Parathyroid adenoma (tissue), 2 donors: ENCODE data around the gene ZNF567.

Experiments used
- H2AFZ ChIP-seq: fragments of 300-600 bp; sonication (generic); one replicate; pipeline ENCODE4 v1.7.0; 2017; ENCODE audit warnings: antibody characterized with exemption, mild to moderate bottlenecking
- H3K27ac ChIP-seq: fragments of 300-600 bp; sonication (generic); one replicate; pipeline ENCODE4 v1.7.0; 2017
- H3K27me3 ChIP-seq: fragments of 300-600 bp; sonication (generic); one replicate; pipeline ENCODE4 v1.7.0; 2017; ENCODE audit warnings: low read length; ENCODE audit not compliant: control insufficient read depth, insufficient read depth
- H3K36me3 ChIP-seq: fragments of 300-600 bp; sonication (generic); one replicate; pipeline ENCODE4 v1.7.0; 2017; ENCODE audit warnings: low read length; ENCODE audit not compliant: control insufficient read depth, insufficient read depth
- H3K4me1 ChIP-seq: fragments of 300-600 bp; sonication (generic); one replicate; pipeline ENCODE4 v1.7.0; 2017; ENCODE audit warnings: control low read depth
- H3K4me2 ChIP-seq: fragments of 300-600 bp; sonication (generic); one replicate; pipeline ENCODE4 v1.7.0; 2017; ENCODE audit warnings: low read length
- H3K4me3 ChIP-seq: fragments of 300-600 bp; sonication (generic); one replicate; pipeline ENCODE4 v1.7.0; 2017; ENCODE audit warnings: low read depth, low read length
- H3K79me2 ChIP-seq: fragments of 300-600 bp; sonication (generic); one replicate; pipeline ENCODE4 v1.7.0; 2017; ENCODE audit warnings: control low read depth
- H3K9ac ChIP-seq: fragments of 300-600 bp; sonication (generic); one replicate; pipeline ENCODE4 v1.7.0; 2017; ENCODE audit warnings: mild to moderate bottlenecking
- H3K9me3 ChIP-seq: fragments of 300-600 bp; sonication (generic); one replicate; pipeline ENCODE4 v1.7.0; 2017; ENCODE audit warnings: low read length; ENCODE audit not compliant: control insufficient read depth
- CTCF ChIP-seq: fragments of 300-600 bp; sonication (generic); IDR thresholded peaks from one replicate; pipeline ENCODE4 v1.7.0; 2017; ENCODE audit warnings: antibody characterized with exemption, mild to moderate bottlenecking
- donor health status: primary hyperparathyroidism.

Gene ZNF567

GRCh38 chr19:36685835-36686234 lies 1.6 kb upstream of the ZNF567 start:
- H3K4me2 ChIP-seq = no peak overlapping the region
- H3K27me3 ChIP-seq = no peaks in the 10 kb centered on the region
- H3K4me3 ChIP-seq = no peak overlapping the region
- H3K9me3 ChIP-seq = no peaks in the 10 kb centered on the region
- H3K36me3 ChIP-seq = no peaks in the 10 kb centered on the region
- no peak overlapping the region for H3K9ac ChIP-seq
- H3K27ac ChIP-seq = no peak overlapping the region
- H2AFZ ChIP-seq = no peak overlapping the region
- peaks cover 4% of the 10 kb centered on the region for H3K4me1 ChIP-seq
- no peak for TF ChIP-seq CTCF
- H3K79me2 ChIP-seq = peaks cover 4% of the 10 kb centered on the region

- Histone ChIP-seq H3K9ac (peak overlapping the region; percentile 57), H3K27me3 (no peaks in the 10 kb centered on the region), H3K4me3 (peak overlapping the region; percentile 78), H3K27ac (peak overlapping the region; percentile 46), H3K79me2 (peaks cover 8% of the 10 kb centered on the region), H3K36me3 (no peaks in the 10 kb centered on the region), H3K9me3 (no peaks in the 10 kb centered on the region), H2AFZ (peak overlapping the region; percentile 97), H3K4me2 (peak overlapping the region; percentile 89), H3K4me1 (peaks cover 4% of the 10 kb centered on the region)
- TF ChIP-seq CTCF = no peak
Observed at GRCh38 chr19:36686365-36687213, 823 bp upstream of the ZNF567 start.

- peak overlapping the region; percentile 78 for H3K4me3 ChIP-seq
- no peaks in the 10 kb centered on the region for H3K27me3 ChIP-seq
- no peak overlapping the region for H3K9ac ChIP-seq
- H3K79me2 ChIP-seq = peaks cover 14% of the 10 kb centered on the region
- H3K9me3 ChIP-seq = no peaks in the 10 kb centered on the region
- peak overlapping the region; percentile 97 for H2AFZ ChIP-seq
- no peak for TF ChIP-seq CTCF
- H3K4me1 ChIP-seq = peaks cover 4% of the 10 kb centered on the region
- H3K27ac ChIP-seq = peak overlapping the region; percentile 46
- H3K4me2 ChIP-seq = peak overlapping the region; percentile 89
- H3K36me3 ChIP-seq = no peaks in the 10 kb centered on the region
Observed at GRCh38 chr19:36688058-36688457, 646 bp downstream of the ZNF567 start.

GRCh38 chr19:36707134-36707533 lies 19.7 kb downstream of the ZNF567 start:
- H3K4me3 ChIP-seq = no peak overlapping the region
- H3K9ac ChIP-seq = no peak overlapping the region
- no peak overlapping the region for H3K27ac ChIP-seq
- H3K79me2 ChIP-seq = peaks cover 6% of the 10 kb centered on the region
- TF ChIP-seq CTCF = no peak
- H3K36me3 ChIP-seq = no peaks in the 10 kb centered on the region
- H3K9me3 ChIP-seq = no peaks in the 10 kb centered on the region
- H2AFZ ChIP-seq = no peak overlapping the region
- no peak overlapping the region for H3K4me2 ChIP-seq
- H3K27me3 ChIP-seq = no peaks in the 10 kb centered on the region
- no peaks in the 10 kb centered on the region for H3K4me1 ChIP-seq

- Histone ChIP-seq H3K4me2 (no peak overlapping the region), H3K27me3 (no peaks in the 10 kb centered on the region), H3K79me2 (peaks cover 6% of the 10 kb centered on the region), H3K4me3 (no peak overlapping the region), H2AFZ (no peak overlapping the region), H3K9ac (no peak overlapping the region), H3K4me1 (no peaks in the 10 kb centered on the region), H3K9me3 (no peaks in the 10 kb centered on the region), H3K27ac (no peak overlapping the region), H3K36me3 (no peaks in the 10 kb centered on the region)
- no peak for TF ChIP-seq CTCF
Observed at GRCh38 chr19:36709423-36709822, 22.0 kb downstream of the ZNF567 start.
